Fibroblast of skin of left biceps (primary cell): ENCODE results near the gene TLR8.
A peak's percentile ranks its signal among the peaks of the same experiment; 100 is the strongest.
"Not testable (repeated sequence)": the region's sequence is repeated elsewhere in the genome, so short reads cannot be mapped to it uniquely, and the experiment has no call there.

Experiments used
- DNase-seq, 2 experiments: peaks; one replicate each; pipeline ENCODE4 v3.0.0-alpha.2; 2013; ENCODE audit warnings: low read depth in 2 of 2

TLR8 gene

GRCh38 chrX:12946406-12946805 lies 40.0 kb downstream of the TLR8 start:
- DNase-seq, result no peak

- DNase-seq, result peak; percentile 75
These were observed 40.6 kb downstream of the TLR8 start for GRCh38 chrX:12946838-12947544.

GRCh38 chrX:12947545-12948235 lies 41.3 kb downstream of the TLR8 start:
- DNase-seq, result no peak

GRCh38 chrX:12948495-12948894 lies 42.1 kb downstream of the TLR8 start:
- no peak for DNase-seq

- peak; percentile 80 to 83 for DNase-seq
These were observed 42.9 kb downstream of the TLR8 start for GRCh38 chrX:12949205-12949926.

GRCh38 chrX:12949927-12950656 lies 43.7 kb downstream of the TLR8 start:
- DNase-seq, result peak in 1 of 2 experiments; percentile 72

- no peak for DNase-seq
These were observed 44.6 kb downstream of the TLR8 start for GRCh38 chrX:12950851-12951594.

- DNase-seq, result no peak
These were observed 45.2 kb downstream of the TLR8 start for GRCh38 chrX:12951595-12951975.

- DNase-seq, result no peak
These were observed 47.0 kb downstream of the TLR8 start for GRCh38 chrX:12953420-12953819.

- DNase-seq, result no peak
These were observed 48.0 kb downstream of the TLR8 start for GRCh38 chrX:12954376-12954775.

GRCh38 chrX:12954981-12955380 lies 48.6 kb downstream of the TLR8 start:
- no peak for DNase-seq

GRCh38 chrX:12955882-12956703 lies 49.7 kb downstream of the TLR8 start:
- DNase-seq, result peak in 1 of 2 experiments; percentile 69

GRCh38 chrX:12956704-12957534 lies 50.5 kb downstream of the TLR8 start:
- peak in 1 of 2 experiments; percentile 25 for DNase-seq

- DNase-seq, result no peak
These were observed 51.6 kb downstream of the TLR8 start for GRCh38 chrX:12958059-12958458.

GRCh38 chrX:12958461-12958860 lies 52.0 kb downstream of the TLR8 start:
- DNase-seq, result no peak

GRCh38 chrX:12961196-12961718 lies 54.8 kb downstream of the TLR8 start:
- DNase-seq, result no peak

- DNase-seq, result no peak
These were observed 55.7 kb downstream of the TLR8 start for GRCh38 chrX:12962041-12962504.

GRCh38 chrX:12963210-12963850 lies 56.9 kb downstream of the TLR8 start:
- not testable (repeated sequence) for DNase-seq
